ENCODE data around the gene TLE4.

Gene TLE4

DNA sequence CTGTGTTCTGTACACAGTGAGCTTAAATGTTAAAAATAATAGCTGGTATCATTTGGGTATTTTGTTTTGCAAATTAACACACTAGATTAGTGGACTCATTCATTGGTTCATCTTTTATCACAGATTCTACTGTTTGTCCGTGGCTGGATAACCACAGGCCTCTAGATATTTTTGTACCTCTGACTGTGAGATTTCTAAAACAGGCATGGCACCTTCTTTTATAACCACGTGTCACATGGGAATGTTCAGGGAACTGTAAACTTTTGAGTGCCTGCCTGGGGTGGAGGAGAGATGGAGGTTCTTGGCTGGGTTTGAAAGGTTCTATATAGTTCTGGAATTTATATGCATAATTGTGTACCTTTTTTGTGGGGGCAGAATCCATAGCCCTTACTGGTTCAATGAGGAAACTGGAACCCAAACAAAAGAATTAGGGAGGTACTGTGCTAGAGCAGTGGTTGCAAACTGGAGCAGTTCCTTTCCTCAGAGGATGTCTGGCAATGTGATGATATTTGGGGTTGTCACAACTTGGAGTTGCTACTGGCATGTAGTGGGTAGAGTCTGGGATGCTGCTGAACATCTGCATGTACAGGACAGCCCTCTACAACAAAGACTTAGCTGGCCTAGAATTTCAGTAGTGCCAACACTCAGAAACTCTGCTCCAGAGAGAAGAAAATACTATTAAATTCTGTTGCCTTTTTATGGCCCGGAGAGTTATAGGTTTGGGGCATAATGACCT is 16.9 kb downstream of the TLE4 start:
- H3K9me2 ChIP-seq (replicated peaks; ENCODE audit: control insufficient read depth, low read length), result no peaks in the 10 kb centered on the region
- no peaks in the 10 kb centered on the region for H3K9me3 ChIP-seq (ENCODE audit: control insufficient read depth, insufficient read depth, low read length)
- H4K20me1 ChIP-seq (ENCODE audit: control insufficient read depth, insufficient read depth, low read depth, low read length), result no peaks in the 10 kb centered on the region
- H3K4me3 ChIP-seq (ENCODE audit: low read length), result no peak overlapping the region
- H3F3A ChIP-seq (ENCODE audit: control insufficient read depth, insufficient read depth), result no peaks in the 10 kb centered on the region; the same call in 1 of the 2 replicates
- no peak overlapping the region for H3K4me2 ChIP-seq (ENCODE audit: low read length)
- peaks cover 27% of the 10 kb centered on the region for H3K4me1 ChIP-seq (ENCODE audit: control insufficient read depth, low read length)
- no peak for TF ChIP-seq EZH2phosphoT487 (IDR thresholded peaks at IDR 0.05; ENCODE audit: borderline replicate concordance, low read length)
- TF ChIP-seq, protein P1, sequence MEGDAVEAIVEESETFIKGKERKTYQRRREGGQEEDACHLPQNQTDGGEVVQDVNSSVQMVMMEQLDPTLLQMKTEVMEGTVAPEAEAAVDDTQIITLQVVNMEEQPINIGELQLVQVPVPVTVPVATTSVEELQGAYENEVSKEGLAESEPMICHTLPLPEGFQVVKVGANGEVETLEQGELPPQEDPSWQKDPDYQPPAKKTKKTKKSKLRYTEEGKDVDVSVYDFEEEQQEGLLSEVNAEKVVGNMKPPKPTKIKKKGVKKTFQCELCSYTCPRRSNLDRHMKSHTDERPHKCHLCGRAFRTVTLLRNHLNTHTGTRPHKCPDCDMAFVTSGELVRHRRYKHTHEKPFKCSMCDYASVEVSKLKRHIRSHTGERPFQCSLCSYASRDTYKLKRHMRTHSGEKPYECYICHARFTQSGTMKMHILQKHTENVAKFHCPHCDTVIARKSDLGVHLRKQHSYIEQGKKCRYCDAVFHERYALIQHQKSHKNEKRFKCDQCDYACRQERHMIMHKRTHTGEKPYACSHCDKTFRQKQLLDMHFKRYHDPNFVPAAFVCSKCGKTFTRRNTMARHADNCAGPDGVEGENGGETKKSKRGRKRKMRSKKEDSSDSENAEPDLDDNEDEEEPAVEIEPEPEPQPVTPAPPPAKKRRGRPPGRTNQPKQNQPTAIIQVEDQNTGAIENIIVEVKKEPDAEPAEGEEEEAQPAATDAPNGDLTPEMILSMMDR (IDR thresholded peaks at IDR 0.05; ENCODE audit: low read depth, low read length, poor library complexity, severe bottlenecking), result no peak
- peaks cover 11% of the 10 kb centered on the region for H3K36me3 ChIP-seq (ENCODE audit: control insufficient read depth, low read length)
- no peaks in the 10 kb centered on the region for H3K27me3 ChIP-seq (ENCODE audit: control insufficient read depth, low read length)
- H3K27ac ChIP-seq (ENCODE audit: low read depth, low read length), result no peak overlapping the region
- H3K79me2 ChIP-seq (ENCODE audit: control insufficient read depth, low read length), result peaks cover 19% of the 10 kb centered on the region

DNA sequence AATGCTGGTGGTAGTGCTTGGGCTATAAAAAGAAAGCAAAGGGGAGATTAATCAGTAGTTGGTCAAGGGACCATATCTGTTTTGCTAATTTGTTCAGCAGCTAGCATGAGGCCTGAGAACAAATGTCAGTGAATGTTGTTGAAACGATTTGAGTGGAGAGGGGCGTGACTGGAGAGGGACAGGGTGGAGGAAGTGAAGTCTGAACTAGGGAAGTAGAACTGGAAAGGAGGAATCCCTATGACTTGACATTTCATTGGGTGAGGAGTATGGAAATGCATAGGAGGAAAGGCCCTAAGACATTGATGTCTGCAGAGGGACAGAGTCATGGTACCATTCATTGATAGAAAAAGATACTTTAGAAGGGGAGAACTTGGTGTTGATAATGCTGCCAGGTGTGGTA is 19.7 kb downstream of the TLE4 start:
- H3K4me1 ChIP-seq (ENCODE audit: control insufficient read depth, low read length), result peaks cover 33% of the 10 kb centered on the region
- no peaks in the 10 kb centered on the region; the same call in 1 of the 2 replicates for H3F3A ChIP-seq (ENCODE audit: control insufficient read depth, insufficient read depth)
- H3K27ac ChIP-seq (ENCODE audit: low read depth, low read length), result no peak overlapping the region
- no peak overlapping the region for H3K4me3 ChIP-seq (ENCODE audit: low read length)
- TF ChIP-seq, protein P1 (IDR thresholded peaks at IDR 0.05; ENCODE audit: low read depth, low read length, poor library complexity, severe bottlenecking), result no peak
- TF ChIP-seq EZH2phosphoT487 (IDR thresholded peaks at IDR 0.05; ENCODE audit: borderline replicate concordance, low read length), result no peak
- peaks cover 14% of the 10 kb centered on the region for H3K79me2 ChIP-seq (ENCODE audit: control insufficient read depth, low read length)
- H3K9me3 ChIP-seq (ENCODE audit: control insufficient read depth, insufficient read depth, low read length), result no peaks in the 10 kb centered on the region
- no peak overlapping the region for H3K4me2 ChIP-seq (ENCODE audit: low read length)
- no peaks in the 10 kb centered on the region for H4K20me1 ChIP-seq (ENCODE audit: control insufficient read depth, insufficient read depth, low read depth, low read length)
- H3K27me3 ChIP-seq (ENCODE audit: control insufficient read depth, low read length), result no peaks in the 10 kb centered on the region
- H3K36me3 ChIP-seq (ENCODE audit: control insufficient read depth, low read length), result peaks cover 14% of the 10 kb centered on the region
- no peaks in the 10 kb centered on the region for H3K9me2 ChIP-seq (replicated peaks; ENCODE audit: control insufficient read depth, low read length)

DNA sequence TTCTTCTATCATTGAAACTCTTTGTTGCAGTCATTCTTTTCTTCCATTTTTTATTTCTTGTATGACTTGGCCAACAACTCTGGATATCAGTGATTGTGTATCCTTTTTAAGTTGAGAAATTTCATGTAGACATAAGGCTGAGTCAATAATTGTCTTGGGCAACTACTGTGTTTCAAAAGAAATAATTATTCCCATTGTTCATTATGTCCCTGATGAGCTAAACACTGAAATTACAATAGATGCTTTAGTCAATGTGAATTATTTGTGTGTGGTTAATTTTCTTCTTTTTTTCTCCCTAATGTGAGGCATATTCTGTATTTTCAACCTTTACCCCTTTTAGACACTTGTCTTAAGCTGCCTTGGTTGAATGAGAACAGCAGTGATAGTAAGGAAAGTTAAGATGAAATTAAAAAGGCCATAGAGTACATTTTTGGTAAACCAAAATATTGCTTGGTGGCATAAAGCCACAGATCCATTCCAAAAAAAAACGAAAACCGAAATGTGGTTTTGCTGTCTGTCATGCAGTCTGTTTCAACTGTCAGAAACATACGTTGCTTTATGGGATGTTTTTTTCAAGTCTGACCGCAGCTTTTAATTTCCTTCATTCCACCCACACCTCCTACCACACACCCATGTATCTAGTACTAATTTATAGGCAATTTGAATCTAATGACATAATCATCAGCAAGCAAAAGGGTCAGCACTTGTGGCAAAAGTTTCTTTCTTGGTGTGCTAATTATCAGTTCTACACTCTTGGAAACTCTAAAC is 21.1 kb downstream of the TLE4 start:
- H3K4me1 ChIP-seq (ENCODE audit: control insufficient read depth, low read length), result peaks cover 30% of the 10 kb centered on the region
- peaks cover 8% of the 10 kb centered on the region for H3K36me3 ChIP-seq (ENCODE audit: control insufficient read depth, low read length)
- H3F3A ChIP-seq (ENCODE audit: control insufficient read depth, insufficient read depth), result no peaks in the 10 kb centered on the region; the same call in 1 of the 2 replicates
- H3K4me3 ChIP-seq (ENCODE audit: low read length), result peak overlapping the region; percentile 11; the same call in 1 of the 2 replicates
- H3K4me2 ChIP-seq (ENCODE audit: low read length), result peak overlapping the region; percentile 50
- H3K79me2 ChIP-seq (ENCODE audit: control insufficient read depth, low read length), result peaks cover 17% of the 10 kb centered on the region
- H3K9me2 ChIP-seq (replicated peaks; ENCODE audit: control insufficient read depth, low read length), result no peaks in the 10 kb centered on the region
- no peak overlapping the region for H3K27ac ChIP-seq (ENCODE audit: low read depth, low read length)
- H4K20me1 ChIP-seq (ENCODE audit: control insufficient read depth, insufficient read depth, low read depth, low read length), result no peaks in the 10 kb centered on the region
- TF ChIP-seq, protein P1 (IDR thresholded peaks at IDR 0.05; ENCODE audit: low read depth, low read length, poor library complexity, severe bottlenecking), result no peak
- TF ChIP-seq EZH2phosphoT487 (IDR thresholded peaks at IDR 0.05; ENCODE audit: borderline replicate concordance, low read length), result no peak
- H3K27me3 ChIP-seq (ENCODE audit: control insufficient read depth, low read length), result no peaks in the 10 kb centered on the region
- no peaks in the 10 kb centered on the region for H3K9me3 ChIP-seq (ENCODE audit: control insufficient read depth, insufficient read depth, low read length)

Measured in DOHH2 (cell line).